ENCODE data around the gene PLCL1. TPM values are rescaled to one million over a fixed set of nuclear protein-coding genes. Genes with fewer than 3 reads are reported as not detected.

PLCL1 gene
- total and polyA plus RNA-seq, 10 of the 15 experiments (the other 5 are each of a cell fraction or from before 2014, with no cell fraction given) = 0.03 to 1.5 (median 0.22) TPM

DNA sequence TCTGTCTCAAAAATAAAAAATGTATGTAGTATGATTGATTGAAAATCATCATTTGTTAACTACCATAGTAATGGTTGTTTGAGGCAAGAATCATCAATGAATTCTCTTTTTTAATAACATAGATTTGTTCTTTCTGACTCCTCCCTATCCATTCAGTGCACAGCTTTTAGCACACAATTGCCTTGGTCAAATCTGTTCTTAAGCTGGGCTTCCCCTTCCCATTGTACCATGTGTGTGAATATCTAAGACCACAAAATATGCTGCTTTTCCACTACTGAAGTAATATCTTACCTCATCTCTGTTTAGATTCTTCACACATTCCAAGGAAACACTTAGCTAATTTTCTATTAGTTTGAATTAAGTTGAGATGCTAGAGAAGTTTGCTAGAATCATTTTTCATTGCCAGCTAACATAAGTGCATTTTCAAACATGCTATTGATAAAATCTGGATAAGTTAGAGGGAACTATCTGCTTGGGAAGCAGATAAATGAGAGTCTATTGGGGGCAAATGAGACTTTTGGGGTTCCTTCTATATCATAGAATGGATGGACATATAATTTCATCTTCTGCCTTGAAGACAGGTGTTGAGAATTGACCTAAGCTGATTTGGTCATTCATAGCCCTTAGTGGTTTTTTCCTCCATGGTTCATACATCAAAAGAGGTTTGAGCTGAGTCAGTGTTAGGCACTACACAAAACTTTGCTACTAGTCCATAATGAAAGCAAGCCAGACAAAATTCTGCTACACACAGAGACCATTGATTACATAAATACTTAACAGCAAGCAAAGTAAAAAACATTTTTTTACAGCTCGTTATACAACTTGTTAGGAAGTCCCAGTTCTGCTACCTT lies 231.9 kb downstream of the PLCL1 start (continued):
- TF ChIP-seq, protein P1, sequence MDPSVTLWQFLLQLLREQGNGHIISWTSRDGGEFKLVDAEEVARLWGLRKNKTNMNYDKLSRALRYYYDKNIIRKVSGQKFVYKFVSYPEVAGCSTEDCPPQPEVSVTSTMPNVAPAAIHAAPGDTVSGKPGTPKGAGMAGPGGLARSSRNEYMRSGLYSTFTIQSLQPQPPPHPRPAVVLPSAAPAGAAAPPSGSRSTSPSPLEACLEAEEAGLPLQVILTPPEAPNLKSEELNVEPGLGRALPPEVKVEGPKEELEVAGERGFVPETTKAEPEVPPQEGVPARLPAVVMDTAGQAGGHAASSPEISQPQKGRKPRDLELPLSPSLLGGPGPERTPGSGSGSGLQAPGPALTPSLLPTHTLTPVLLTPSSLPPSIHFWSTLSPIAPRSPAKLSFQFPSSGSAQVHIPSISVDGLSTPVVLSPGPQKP (IDR thresholded peaks at IDR 0.05; ENCODE audit: low read depth, low read length) = no peak
- TF ChIP-seq PAX5 (IDR thresholded peaks at IDR 0.05; ENCODE audit: borderline replicate concordance, low read depth, low read length) = no peak
- TF ChIP-seq, protein P2, sequence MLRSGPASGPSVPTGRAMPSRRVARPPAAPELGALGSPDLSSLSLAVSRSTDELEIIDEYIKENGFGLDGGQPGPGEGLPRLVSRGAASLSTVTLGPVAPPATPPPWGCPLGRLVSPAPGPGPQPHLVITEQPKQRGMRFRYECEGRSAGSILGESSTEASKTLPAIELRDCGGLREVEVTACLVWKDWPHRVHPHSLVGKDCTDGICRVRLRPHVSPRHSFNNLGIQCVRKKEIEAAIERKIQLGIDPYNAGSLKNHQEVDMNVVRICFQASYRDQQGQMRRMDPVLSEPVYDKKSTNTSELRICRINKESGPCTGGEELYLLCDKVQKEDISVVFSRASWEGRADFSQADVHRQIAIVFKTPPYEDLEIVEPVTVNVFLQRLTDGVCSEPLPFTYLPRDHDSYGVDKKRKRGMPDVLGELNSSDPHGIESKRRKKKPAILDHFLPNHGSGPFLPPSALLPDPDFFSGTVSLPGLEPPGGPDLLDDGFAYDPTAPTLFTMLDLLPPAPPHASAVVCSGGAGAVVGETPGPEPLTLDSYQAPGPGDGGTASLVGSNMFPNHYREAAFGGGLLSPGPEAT (IDR thresholded peaks at IDR 0.05; ENCODE audit: low read depth) = peak; percentile 49; the same call in 1 of the 2 replicates

DNA sequence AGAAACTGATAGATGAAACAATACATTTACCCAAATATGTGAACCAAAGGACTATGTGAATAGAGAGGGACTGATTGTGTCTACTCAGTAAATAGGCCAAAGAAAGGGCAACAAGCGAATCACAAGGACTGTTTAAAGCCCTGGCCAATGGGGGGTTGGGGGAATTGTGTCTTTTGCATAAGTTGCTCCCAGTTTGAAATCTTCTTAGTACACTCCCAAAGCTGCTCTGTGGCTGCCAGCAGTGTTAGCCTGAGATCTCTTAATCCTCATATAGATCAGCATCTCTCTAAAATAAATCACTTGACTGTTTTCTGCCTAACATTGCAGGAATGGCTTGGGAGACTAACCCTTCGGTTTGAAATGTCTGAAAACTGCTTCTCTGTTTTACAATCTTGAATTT lies 236.4 kb downstream of the PLCL1 start:
- TF ChIP-seq CHD4 (IDR thresholded peaks at IDR 0.05) (no peak), HDAC2 (IDR thresholded peaks at IDR 0.05) (no peak), SP1 (IDR thresholded peaks at IDR 0.05; ENCODE audit: low read depth, low read length) (no peak), PAX5 (IDR thresholded peaks at IDR 0.05; ENCODE audit: borderline replicate concordance, low read depth, low read length) (no peak), ETV6 (conservative IDR thresholded peaks at IDR 0.05 in 1 of 2, IDR thresholded peaks at IDR 0.05 in 1 of 2; ENCODE audit: borderline replicate concordance in 1 of 2, low read depth in 1 of 2) (no peak), ZNF207 (IDR thresholded peaks at IDR 0.05; ENCODE audit: borderline replicate concordance) (no peak), POU2F2 (IDR thresholded peaks at IDR 0.05; ENCODE audit: borderline replicate concordance, low read depth, low read length) (no peak), STAT1 (conservative IDR thresholded peaks at IDR 0.05) (no peak), JUNB (IDR thresholded peaks at IDR 0.05) (no peak)
- TF ChIP-seq, protein P3, sequence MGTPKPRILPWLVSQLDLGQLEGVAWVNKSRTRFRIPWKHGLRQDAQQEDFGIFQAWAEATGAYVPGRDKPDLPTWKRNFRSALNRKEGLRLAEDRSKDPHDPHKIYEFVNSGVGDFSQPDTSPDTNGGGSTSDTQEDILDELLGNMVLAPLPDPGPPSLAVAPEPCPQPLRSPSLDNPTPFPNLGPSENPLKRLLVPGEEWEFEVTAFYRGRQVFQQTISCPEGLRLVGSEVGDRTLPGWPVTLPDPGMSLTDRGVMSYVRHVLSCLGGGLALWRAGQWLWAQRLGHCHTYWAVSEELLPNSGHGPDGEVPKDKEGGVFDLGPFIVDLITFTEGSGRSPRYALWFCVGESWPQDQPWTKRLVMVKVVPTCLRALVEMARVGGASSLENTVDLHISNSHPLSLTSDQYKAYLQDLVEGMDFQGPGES (IDR thresholded peaks at IDR 0.05) = no peak
- TF ChIP-seq, protein P4, sequence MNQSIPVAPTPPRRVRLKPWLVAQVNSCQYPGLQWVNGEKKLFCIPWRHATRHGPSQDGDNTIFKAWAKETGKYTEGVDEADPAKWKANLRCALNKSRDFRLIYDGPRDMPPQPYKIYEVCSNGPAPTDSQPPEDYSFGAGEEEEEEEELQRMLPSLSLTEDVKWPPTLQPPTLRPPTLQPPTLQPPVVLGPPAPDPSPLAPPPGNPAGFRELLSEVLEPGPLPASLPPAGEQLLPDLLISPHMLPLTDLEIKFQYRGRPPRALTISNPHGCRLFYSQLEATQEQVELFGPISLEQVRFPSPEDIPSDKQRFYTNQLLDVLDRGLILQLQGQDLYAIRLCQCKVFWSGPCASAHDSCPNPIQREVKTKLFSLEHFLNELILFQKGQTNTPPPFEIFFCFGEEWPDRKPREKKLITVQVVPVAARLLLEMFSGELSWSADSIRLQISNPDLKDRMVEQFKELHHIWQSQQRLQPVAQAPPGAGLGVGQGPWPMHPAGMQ (IDR thresholded peaks at IDR 0.05; ENCODE audit: borderline replicate concordance) = no peak
- TF ChIP-seq, protein P5, sequence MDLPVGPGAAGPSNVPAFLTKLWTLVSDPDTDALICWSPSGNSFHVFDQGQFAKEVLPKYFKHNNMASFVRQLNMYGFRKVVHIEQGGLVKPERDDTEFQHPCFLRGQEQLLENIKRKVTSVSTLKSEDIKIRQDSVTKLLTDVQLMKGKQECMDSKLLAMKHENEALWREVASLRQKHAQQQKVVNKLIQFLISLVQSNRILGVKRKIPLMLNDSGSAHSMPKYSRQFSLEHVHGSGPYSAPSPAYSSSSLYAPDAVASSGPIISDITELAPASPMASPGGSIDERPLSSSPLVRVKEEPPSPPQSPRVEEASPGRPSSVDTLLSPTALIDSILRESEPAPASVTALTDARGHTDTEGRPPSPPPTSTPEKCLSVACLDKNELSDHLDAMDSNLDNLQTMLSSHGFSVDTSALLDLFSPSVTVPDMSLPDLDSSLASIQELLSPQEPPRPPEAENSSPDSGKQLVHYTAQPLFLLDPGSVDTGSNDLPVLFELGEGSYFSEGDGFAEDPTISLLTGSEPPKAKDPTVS (IDR thresholded peaks at IDR 0.05; ENCODE audit: low read depth, low read length) = no peak
- Histone ChIP-seq H3K9me3 (replicated peaks; ENCODE audit: control insufficient read depth, insufficient read depth, low read length) (no peaks in the 10 kb centered on the region), H3K9ac (ENCODE audit: control insufficient read depth, insufficient read depth, low read length) (no peak overlapping the region), H3K4me3 (no peak overlapping the region), H3K79me2 (ENCODE audit: control insufficient read depth, insufficient read depth, low read length) (no peaks in the 10 kb centered on the region), H3K4me2 (ENCODE audit: control insufficient read depth, insufficient read depth) (no peak overlapping the region), H3K27me3 (replicated peaks in 1 of 2; ENCODE audit: control insufficient read depth in 2 of 2, insufficient read depth in 2 of 2, low read length in 1 of 2) (no peaks in the 10 kb centered on the region), H3K4me1 (ENCODE audit: control insufficient read depth, insufficient read depth, low read length) (no peaks in the 10 kb centered on the region), H3K36me3 (ENCODE audit: control insufficient read depth in 2 of 2, insufficient read depth in 2 of 2, low read length in 1 of 2) (no peaks in the 10 kb centered on the region), H4K20me1 (ENCODE audit: control insufficient read depth, insufficient read depth) (no peaks in the 10 kb centered on the region), H3K27ac (ENCODE audit: control insufficient read depth, insufficient read depth) (no peak overlapping the region), H2AFZ (ENCODE audit: control insufficient read depth, low read depth, low read length) (no peak overlapping the region)
- no peak for FAIRE-seq
- DNase-seq (ENCODE audit: low read depth, low spot score) = no peak
- POLR2A ChIA-PET = interaction anchor here (1.4 kb wide), 1 partner anchor 10 kb away, joined by 8 read pairs; no protein-coding TSS in a partner anchor
- RAD21 ChIA-PET (ENCODE audit: unreplicated experiment) = interaction anchor here (0.7 to 1.1 kb wide), 2 partner anchors 35 to 37 kb away, joined by 3 read pairs; no protein-coding TSS in a partner anchor
- BruUV-seq (replicated peaks) = no TSS peak
- WGBS (ENCODE audit: insufficient coverage, insufficient replicate concordance, low lambda C conversion rate, missing lambda C conversion rate) = 52% methylated on average over 2 of the region's 2 CpGs
- CTCF ChIA-PET = interaction anchor here (0.6 to 1.0 kb wide), 2 partner anchors 34 to 1770 kb away, joined by 3 read pairs; no protein-coding TSS in a partner anchor
- ATAC-seq = no peak
- intact Hi-C loops (cut with micrococcal nuclease; ENCODE audit: unreplicated experiment) (loop anchor here (5.0 kb wide), 1 partner anchor 34 kb away; no protein-coding TSS in a partner anchor), in situ Hi-C loops (cut with MboI) (no loop called here)
- SMC1A ChIA-PET (ENCODE audit: uncharacterized antibody, unreplicated experiment) = interaction anchor here (0.8 to 9.4 kb wide), 5 partner anchors 10 to 37 kb away, joined by 3 to 110 read pairs (median 5); no protein-coding TSS in a partner anchor
